ENCODE results near the gene CANX. TPM values are rescaled to one million over a fixed set of nuclear protein-coding genes. Genes with fewer than 3 reads are reported as not detected.

The CANX gene
- total and polyA plus RNA-seq, 11 donors = 81.6 to 699 (median 473) TPM

DNA sequence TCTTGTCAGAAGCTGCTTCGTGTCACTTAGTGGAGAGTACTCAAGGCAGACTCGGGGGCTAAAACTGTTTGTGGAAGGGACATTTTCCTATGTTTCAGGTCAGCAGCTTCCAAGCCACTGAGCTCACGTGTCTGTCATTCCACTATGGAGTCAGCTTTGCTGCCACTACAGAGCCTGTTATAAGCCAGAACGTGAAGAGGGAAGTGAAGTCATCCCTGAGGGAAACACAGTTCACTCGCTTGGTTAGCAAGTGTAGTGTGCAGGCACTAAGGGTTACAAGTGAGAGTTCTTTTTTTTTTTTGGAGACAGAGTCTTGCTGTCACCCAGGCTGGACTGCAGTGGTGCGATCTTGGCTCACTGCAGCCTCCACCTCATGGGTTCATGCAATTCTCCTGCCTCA is 70.5 kb downstream of the CANX start:
- no peak overlapping the region for H3K27ac ChIP-seq
- peaks cover 0 to 56% (median 25%) of the 10 kb centered on the region in 12 donors for H3K4me1 ChIP-seq
- WGBS, 4 donors = 71 to 88% (median 80%) methylated on average over 5 to 6 of the region's 6 CpGs
- H3K9me3 ChIP-seq = no peaks in the 10 kb centered on the region
- intact Hi-C loops (cut with DNase I) = loop anchor here in 1 of 10 donors (10.0 kb wide), 2 partner anchors 86 to 136 kb away; partner anchors contain the start of genes MRNIP and TBC1D9B
- no peak for ATAC-seq
- H3K36me3 ChIP-seq = peaks cover 2 to 92% (median 82%) of the 10 kb centered on the region in 9 donors
- H3K4me3 ChIP-seq = no peak overlapping the region
- no peak for DNase-seq
- TF ChIP-seq POLR2A (IDR thresholded peaks at IDR 0.05) = no peak
- no peaks in the 10 kb centered on the region for H3K27me3 ChIP-seq

DNA sequence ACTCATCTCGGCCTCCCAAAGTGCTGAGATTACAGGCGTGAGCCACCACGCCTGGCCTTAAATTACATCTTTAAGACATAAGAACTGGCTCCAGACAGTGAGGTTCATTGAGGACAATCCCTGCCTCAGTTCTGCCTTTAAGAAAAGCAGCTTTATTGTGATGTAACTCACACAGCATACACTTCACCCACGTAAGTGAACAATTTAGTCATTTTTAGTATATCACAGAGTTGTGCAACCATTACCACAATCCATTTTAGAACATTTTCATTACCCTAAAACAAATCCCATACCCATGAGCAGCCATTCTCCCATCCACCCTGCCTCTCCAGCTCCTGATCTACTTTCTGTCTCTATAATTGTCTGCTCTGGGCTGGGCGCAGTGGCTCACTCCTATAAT is 71.0 kb downstream of the CANX start:
- H3K9me3 ChIP-seq = no peaks in the 10 kb centered on the region
- intact Hi-C loops (cut with DNase I) = loop anchor here in 1 of 10 donors (10.0 kb wide), 2 partner anchors 85 to 135 kb away; partner anchors contain the start of genes MRNIP and TBC1D9B
- peaks cover 0 to 51% (median 23%) of the 10 kb centered on the region in 12 donors for H3K4me1 ChIP-seq
- no peak overlapping the region for H3K27ac ChIP-seq
- no peak overlapping the region for H3K4me3 ChIP-seq
- no peaks in the 10 kb centered on the region for H3K27me3 ChIP-seq
- DNase-seq (no peak), ATAC-seq (no peak)
- H3K36me3 ChIP-seq = peaks cover 2 to 97% (median 87%) of the 10 kb centered on the region in 9 donors
- TF ChIP-seq POLR2A (IDR thresholded peaks at IDR 0.05) = no peak
- TF ChIP-seq, protein P1, sequence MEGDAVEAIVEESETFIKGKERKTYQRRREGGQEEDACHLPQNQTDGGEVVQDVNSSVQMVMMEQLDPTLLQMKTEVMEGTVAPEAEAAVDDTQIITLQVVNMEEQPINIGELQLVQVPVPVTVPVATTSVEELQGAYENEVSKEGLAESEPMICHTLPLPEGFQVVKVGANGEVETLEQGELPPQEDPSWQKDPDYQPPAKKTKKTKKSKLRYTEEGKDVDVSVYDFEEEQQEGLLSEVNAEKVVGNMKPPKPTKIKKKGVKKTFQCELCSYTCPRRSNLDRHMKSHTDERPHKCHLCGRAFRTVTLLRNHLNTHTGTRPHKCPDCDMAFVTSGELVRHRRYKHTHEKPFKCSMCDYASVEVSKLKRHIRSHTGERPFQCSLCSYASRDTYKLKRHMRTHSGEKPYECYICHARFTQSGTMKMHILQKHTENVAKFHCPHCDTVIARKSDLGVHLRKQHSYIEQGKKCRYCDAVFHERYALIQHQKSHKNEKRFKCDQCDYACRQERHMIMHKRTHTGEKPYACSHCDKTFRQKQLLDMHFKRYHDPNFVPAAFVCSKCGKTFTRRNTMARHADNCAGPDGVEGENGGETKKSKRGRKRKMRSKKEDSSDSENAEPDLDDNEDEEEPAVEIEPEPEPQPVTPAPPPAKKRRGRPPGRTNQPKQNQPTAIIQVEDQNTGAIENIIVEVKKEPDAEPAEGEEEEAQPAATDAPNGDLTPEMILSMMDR (IDR thresholded peaks at IDR 0.05) = no peak
- WGBS, 4 donors = 92 to 97% (median 95%) methylated on average over 5 of the region's 5 CpGs

DNA sequence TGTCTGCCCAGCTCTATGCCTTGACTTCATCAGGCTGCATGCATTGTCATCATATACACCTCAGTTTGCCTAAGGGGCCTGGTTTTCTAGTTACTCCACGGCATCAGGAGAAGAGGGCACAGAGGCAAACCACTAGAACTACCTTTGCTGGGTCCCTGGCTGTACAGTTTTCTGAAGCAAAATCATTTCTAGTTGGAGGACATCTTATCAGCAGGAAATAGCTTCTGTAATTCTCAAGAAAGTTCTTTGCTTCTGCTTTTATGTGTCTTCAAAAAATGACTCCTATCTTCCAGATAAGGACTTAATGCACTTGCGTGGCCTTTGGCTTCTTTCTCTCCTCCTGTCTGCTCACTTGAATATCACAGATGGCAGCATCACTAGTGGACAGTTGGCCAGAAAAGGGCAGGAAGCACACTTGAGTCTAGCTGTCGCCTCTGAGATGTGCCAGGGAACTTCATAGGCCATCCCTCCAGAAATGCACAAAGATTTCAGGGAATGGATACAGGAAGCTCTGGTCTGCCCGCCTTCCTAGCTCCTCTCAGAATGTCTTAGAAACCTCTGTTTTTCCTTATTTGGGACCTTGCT is 72.6 kb downstream of the CANX start:
- H3K27ac ChIP-seq = no peak overlapping the region
- no peak for DNase-seq
- H3K4me3 ChIP-seq = no peak overlapping the region
- H3K9me3 ChIP-seq = no peaks in the 10 kb centered on the region
- peaks cover 2 to 100% (median 90%) of the 10 kb centered on the region in 9 donors for H3K36me3 ChIP-seq
- ATAC-seq = no peak
- no peaks in the 10 kb centered on the region for H3K27me3 ChIP-seq
- WGBS, 4 donors = 79 to 87% (median 85%) methylated on average over 4 of the region's 4 CpGs
- intact Hi-C loops (cut with DNase I) = no loop called here
- peaks cover 0 to 47% (median 6%) of the 10 kb centered on the region in 12 donors for H3K4me1 ChIP-seq
- no peak for TF ChIP-seq POLR2A (IDR thresholded peaks at IDR 0.05)
- TF ChIP-seq, protein P1 (IDR thresholded peaks at IDR 0.05) = no peak

GRCh38 chr5:179772351-179772750 is 73.6 kb downstream of the CANX start:
- H3K27me3 ChIP-seq = no peaks in the 10 kb centered on the region
- peaks cover 0 to 47% (median 2%) of the 10 kb centered on the region in 12 donors for H3K4me1 ChIP-seq
- H3K36me3 ChIP-seq = peaks cover 2 to 100% (median 87%) of the 10 kb centered on the region in 9 donors
- H3K27ac ChIP-seq = no peak overlapping the region
- 90 to 97% (median 92%) methylated on average over 6 of the region's 6 CpGs for WGBS, 4 donors
- no peak for TF ChIP-seq POLR2A (IDR thresholded peaks at IDR 0.05)
- TF ChIP-seq, protein P1 (IDR thresholded peaks at IDR 0.05) = no peak
- ATAC-seq = no peak
- H3K4me3 ChIP-seq = no peak overlapping the region
- no peaks in the 10 kb centered on the region for H3K9me3 ChIP-seq
- intact Hi-C loops (cut with DNase I) = no loop called here
- DNase-seq = no peak
